HCT116 (cell line): ENCODE measurements around the gene SLC7A5. TPM values are rescaled to one million over a fixed set of nuclear protein-coding genes. Genes with fewer than 3 reads are reported as not detected.
A peak's percentile ranks its signal among the peaks of the same experiment; 100 is the strongest.

Experiments
- ATAC-seq: fragments of 200-7000 bp; cut with Tn5 transposase; 2 replicates; pipeline ENCODE4 v1.9.1; 2020; ENCODE audit warnings: mild to moderate bottlenecking, moderate library complexity
- BruUV-seq: library from RNA; stranded (reverse); fragments of 400-500 nt; replicated peaks from 2 replicates; lab custom pipeline; 2021; lab: Mats Ljungman, UMichigan
- CTCF ChIA-PET: fragments of 300-600 bp; sonication (Branson Sonifier 250); formaldehyde crosslinking; loops from one replicate; lab custom pipeline; 2021; ENCODE audit warnings: antibody characterized with exemption; lab: Charles Lee
- POLR2A ChIA-PET: fragments of 300-600, 350-600 bp; sonication (Branson Sonifier 250); formaldehyde crosslinking; loops from one replicate; lab custom pipeline; 2021; ENCODE audit warnings: antibody characterized with exemption; lab: Charles Lee
- RAD21 ChIA-PET, 2 experiments: fragments of 300-600 bp; sonication (Branson Sonifier 250); formaldehyde crosslinking; loops; one replicate each; lab custom pipeline; 2023; ENCODE audit warnings: low total read pairs in 2 of 2; ENCODE audit not compliant: uncharacterized antibody in 2 of 2, unreplicated experiment in 2 of 2, low non-redundant PET in 1 of 2; lab: Charles Lee
- DNase-seq: peaks from one replicate; pipeline ENCODE4 v3.0.0-alpha.2; 2010; ENCODE audit warnings: low read depth, low spot score
- H2AFZ ChIP-seq: fragments of 200-600 bp; shearing (Covaris generic), sonication (generic); 2 replicates; pipeline ENCODE4 v1.6.1; 2017; ENCODE audit warnings: low read depth, mixed run types, mixed read lengths, antibody characterized with exemption, low read length; ENCODE audit not compliant: poor library complexity, severe bottlenecking
- H3K27ac ChIP-seq: 2 replicates; pipeline ENCODE4 v1.5.1; 2012; ENCODE audit warnings: low read depth, low read length
- H3K27me3 ChIP-seq: fragments of 200-600 bp; sonication (generic); 2 replicates; pipeline ENCODE4 v1.6.1; 2016; ENCODE audit warnings: mixed run types, low read length, mixed read lengths; ENCODE audit not compliant: insufficient read depth
- H3K36me3 ChIP-seq, 2 experiments: fragments of 200-500 bp in 1 of 2; fragments of 200-600 bp in 1 of 2; sonication (Bioruptor generic) in 1 of 2; sonication (generic) in 1 of 2; 2 replicates each; pipeline versions ENCODE4 v1.5.1 to v1.6.1; 2014 to 2016; ENCODE audit warnings: low read length in 2 of 2, inconsistent platforms in 1 of 2, mixed read lengths in 1 of 2, mixed run types in 1 of 2; ENCODE audit not compliant: insufficient read depth in 2 of 2, control insufficient read depth in 1 of 2
- H3K4me1 ChIP-seq, 2 experiments: fragments of 200-600 bp in 1 of 2; sonication (generic) in 1 of 2; 2 replicates each; pipeline versions ENCODE4 v1.5.1 to v1.6.1; 2012 to 2017; ENCODE audit warnings: low read length in 2 of 2, inconsistent platforms in 1 of 2, mild to moderate bottlenecking in 1 of 2, mixed read lengths in 1 of 2, mixed run types in 1 of 2, moderate library complexity in 1 of 2; ENCODE audit not compliant: insufficient read depth in 2 of 2, control insufficient read depth in 1 of 2
- H3K4me2 ChIP-seq: fragments of 200-600 bp; sonication (generic); 2 replicates; pipeline ENCODE4 v1.6.1; 2017; ENCODE audit warnings: mixed run types, low read length, mixed read lengths
- H3K4me3 ChIP-seq, 2 experiments: fragments of 200-600 bp in 1 of 2; sonication (generic) in 1 of 2; replicated peaks in 1 of 2; 2 replicates each; pipeline ENCODE4 v1.5.1; 2011 to 2016; ENCODE audit warnings: low read length in 2 of 2, control low read depth in 1 of 2, low read depth in 1 of 2, mild to moderate bottlenecking in 1 of 2, mixed read lengths in 1 of 2, mixed run types in 1 of 2
- H3K79me2 ChIP-seq: fragments of 200-600 bp; sonication (generic); 2 replicates; pipeline ENCODE4 v1.6.1; 2017; ENCODE audit warnings: mild to moderate bottlenecking, mixed run types, low read length, moderate library complexity, mixed read lengths; ENCODE audit not compliant: insufficient read depth
- H3K9ac ChIP-seq: fragments of 200-600 bp; sonication (generic); 2 replicates; pipeline ENCODE4 v1.6.1; 2016; ENCODE audit warnings: low read length, mixed read lengths
- H3K9me2 ChIP-seq: fragments of 200-600 bp; sonication (generic), shearing (Covaris generic); 2 replicates; pipeline ENCODE4 v1.6.1; 2017; ENCODE audit warnings: mixed run types, mild to moderate bottlenecking, moderate library complexity; ENCODE audit not compliant: insufficient read depth
- H3K9me3 ChIP-seq, 2 experiments: fragments of 200-500 bp in 1 of 2; fragments of 200-600 bp in 1 of 2; sonication (Bioruptor generic) in 1 of 2; sonication (generic) in 1 of 2; 2 replicates each; pipeline ENCODE4 v1.6.1; 2014 to 2017; ENCODE audit warnings: low read length in 2 of 2, mixed read lengths in 2 of 2, inconsistent platforms in 1 of 2, low read depth in 1 of 2, mild to moderate bottlenecking in 1 of 2, mixed run types in 1 of 2, moderate library complexity in 1 of 2; ENCODE audit not compliant: control insufficient read depth in 1 of 2, insufficient read depth in 1 of 2
- H4K20me1 ChIP-seq: fragments of 200-600 bp; sonication (generic), shearing (Covaris generic); 2 replicates; pipeline ENCODE4 v1.6.1; 2017; ENCODE audit warnings: mixed run types, mild to moderate bottlenecking, moderate library complexity; ENCODE audit not compliant: insufficient read depth
- ATF3 ChIP-seq: IDR thresholded peaks from 2 replicates; pipeline ENCODE4 v1.6.1; 2012
- CEBPB ChIP-seq: IDR thresholded peaks from 2 replicates; pipeline ENCODE4 v1.6.1; 2012; ENCODE audit warnings: low read depth
- CTCF ChIP-seq, 3 experiments: fragments of 200-600 bp in 1 of 3; sonication (generic) in 1 of 3; IDR thresholded peaks in 2 of 3; conservative IDR thresholded peaks in 1 of 3; 2 replicates each; pipeline ENCODE4 v1.5.1; 2012 to 2017; ENCODE audit warnings: low read depth in 2 of 3, low read length in 2 of 3, antibody characterized with exemption in 1 of 3, borderline replicate concordance in 1 of 3, control low read depth in 1 of 3, mild to moderate bottlenecking in 1 of 3, mixed read lengths in 1 of 3, mixed run types in 1 of 3, moderate library complexity in 1 of 3; ENCODE audit not compliant: insufficient read depth in 1 of 3
- EGR1 ChIP-seq: IDR thresholded peaks from 2 replicates; pipeline ENCODE4 v1.6.1; 2012; ENCODE audit warnings: low read depth
- EZH2 ChIP-seq: fragments of 200-600 bp; sonication (generic); IDR thresholded peaks from 2 replicates; pipeline ENCODE4 v1.6.1; 2017; ENCODE audit warnings: antibody characterized with exemption, mixed run types
- EZH2phosphoT487 ChIP-seq: fragments of 200-600 bp; IDR thresholded peaks from 2 replicates; pipeline ENCODE4 v1.6.1; 2018; ENCODE audit warnings: antibody characterized with exemption, borderline replicate concordance
- FOSL1 ChIP-seq: IDR thresholded peaks from 2 replicates; pipeline ENCODE4 v1.6.1; 2012; ENCODE audit warnings: low read depth
- JUND ChIP-seq: IDR thresholded peaks from 2 replicates; pipeline ENCODE4 v1.6.1; 2012
- MAX ChIP-seq: IDR thresholded peaks from 2 replicates; pipeline ENCODE4 v1.6.1; 2012
- POLR2A ChIP-seq: IDR thresholded peaks from 2 replicates; pipeline ENCODE4 v1.7.0; 2011; ENCODE audit warnings: borderline replicate concordance; ENCODE audit not compliant: insufficient read depth, insufficient read length; ENCODE audit errors: extremely low read depth
- POLR2AphosphoS5 ChIP-seq: IDR thresholded peaks from 2 replicates; pipeline ENCODE4 v1.6.1; 2011; ENCODE audit warnings: mild to moderate bottlenecking, low read depth, low read length, moderate library complexity
- REST ChIP-seq: IDR thresholded peaks from 2 replicates; pipeline ENCODE4 v1.6.1; 2012; ENCODE audit warnings: low read depth
- SIN3A ChIP-seq: IDR thresholded peaks from 2 replicates; pipeline ENCODE4 v1.6.1; 2012; ENCODE audit warnings: low read depth
- SP1 ChIP-seq: IDR thresholded peaks from 2 replicates; pipeline ENCODE4 v1.6.1; 2012; ENCODE audit warnings: low read depth
- SRF ChIP-seq: IDR thresholded peaks from 2 replicates; pipeline ENCODE4 v1.6.1; 2012; ENCODE audit warnings: low read depth
- TCF7L2 ChIP-seq: IDR thresholded peaks from 2 replicates; pipeline ENCODE4 v1.7.0; 2011; ENCODE audit warnings: borderline replicate concordance, inconsistent platforms; ENCODE audit not compliant: insufficient read depth, insufficient read length; ENCODE audit errors: extremely low read depth
- YY1 ChIP-seq: IDR thresholded peaks from 2 replicates; pipeline ENCODE4 v1.6.1; 2011; ENCODE audit warnings: low read length, low read depth, moderate library complexity, mild to moderate bottlenecking; ENCODE audit not compliant: insufficient replicate concordance; ENCODE audit errors: extremely low read depth
- ZNF274 ChIP-seq: fragments of 200-500 bp; sonication (Bioruptor generic); IDR thresholded peaks from 2 replicates; pipeline ENCODE4 v1.6.1; 2014; ENCODE audit warnings: mild to moderate bottlenecking, low read depth, low read length, inconsistent platforms
- intact Hi-C: fragments of 100-400 bp; cut with micrococcal nuclease; formaldehyde crosslinking; loops from 2 replicates; pipeline ENCODE4 v1.10.0; 2022
- total RNA-seq: library from RNA; stranded (reverse); gene quantifications from one replicate; pipeline ENCODE4 v1.2.1, GENCODE V29; 2021; ENCODE audit not compliant: unreplicated experiment

The SLC7A5 gene
- total RNA-seq, 1 experiment from 2014 or later, result 482 TPM

- ChIA-PET RAD21 (no interaction called here), CTCF (interaction anchor here (1.4 kb wide), 1 partner anchor 24 kb away, joined by 3 read pairs; no protein-coding TSS in a partner anchor), POLR2A (interaction anchor here (0.8 kb wide), 1 partner anchor 41 kb away, joined by 3 read pairs; no protein-coding TSS in a partner anchor)
- no peaks in the 10 kb centered on the region for H3K9me2 ChIP-seq
- H3K79me2 ChIP-seq, result peaks cover 100% of the 10 kb centered on the region
- TF ChIP-seq JUND (no peak), ATF3 (no peak), CEBPB (no peak), POLR2AphosphoS5 (no peak), FOSL1 (no peak), ZNF274 (no peak), SIN3A (no peak), CTCF (IDR thresholded peaks at IDR 0.05 in 2 of 3, conservative IDR thresholded peaks at IDR 0.05 in 1 of 3; ENCODE audit: borderline replicate concordance in 1 of 3, insufficient read depth in 1 of 3, low read depth in 2 of 3, low read length in 2 of 3) (no peak), POLR2A (no peak), SP1 (no peak), YY1 (no peak), TCF7L2 (no peak), EGR1 (no peak), REST (no peak), MAX (no peak), EZH2 (no peak), EZH2phosphoT487 (no peak), SRF (no peak)
- H3K4me3 ChIP-seq, result no peak overlapping the region
- DNase-seq (no peak), ATAC-seq (no peak)
- peaks cover 21 to 94% of the 10 kb centered on the region in 2 experiments for H3K36me3 ChIP-seq
- BruUV-seq, result no TSS peak
- intact Hi-C loops, result no loop called here
- H3K27ac ChIP-seq, result peak overlapping the region; percentile 8; the same call in 1 of the 2 replicates
- no peak overlapping the region for H3K9ac ChIP-seq
- no peaks in the 10 kb centered on the region for H3K27me3 ChIP-seq
- no peaks in the 10 kb centered on the region for H3K9me3 ChIP-seq
- H2AFZ ChIP-seq, result no peak overlapping the region
- H3K4me1 ChIP-seq, result peaks cover 0 to 3% of the 10 kb centered on the region in 2 experiments; a peak in 2 of 4 replicates
- H3K4me2 ChIP-seq, result no peak overlapping the region
- H4K20me1 ChIP-seq, result peaks cover 27% of the 10 kb centered on the region; the same call in 1 of the 2 replicates
These were observed 21.9 kb downstream of the SLC7A5 start for GRCh38 chr16:87847467-87847784.
